ENCODE measurements around the gene IGF1R.
"Not testable (repeated sequence)": the region's sequence is repeated elsewhere in the genome, so short reads cannot be mapped to it uniquely, and the experiment has no call there.

IGF1R gene

GRCh38 chr15:98967916-98968315 lies 319.6 kb downstream of the IGF1R start:
- no peak for DNase-seq

- no peak for DNase-seq
Measured at GRCh38 chr15:98968576-98968975, 320.2 kb downstream of the IGF1R start.

- no peak for DNase-seq
Measured at GRCh38 chr15:98969126-98969735, 320.9 kb downstream of the IGF1R start.

DNA sequence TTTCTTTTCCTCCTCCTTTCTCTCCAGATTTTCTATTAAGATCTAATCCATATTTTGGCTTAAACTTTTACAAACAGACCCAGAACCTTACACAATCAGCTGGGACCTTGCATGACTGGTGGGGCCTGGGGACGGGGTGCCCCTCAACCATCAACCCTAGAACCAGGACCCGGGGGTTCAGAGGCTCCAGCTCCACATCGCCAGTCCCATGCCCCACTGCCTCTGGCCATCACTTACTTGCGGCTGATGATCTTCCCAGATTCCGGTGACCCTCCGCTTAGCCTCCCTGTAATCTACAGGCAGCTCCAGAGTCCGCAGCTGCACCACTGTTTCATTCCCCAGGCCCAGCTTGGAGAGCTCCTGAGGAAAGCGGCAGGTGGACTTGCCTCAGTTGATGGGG lies 322.5 kb downstream of the IGF1R start:
- DNase-seq: no peak

- no peak for DNase-seq
Measured at GRCh38 chr15:98976500-98976899, 328.2 kb downstream of the IGF1R start.

GRCh38 chr15:98977441-98977840 lies 329.1 kb downstream of the IGF1R start:
- no peak for DNase-seq

DNA sequence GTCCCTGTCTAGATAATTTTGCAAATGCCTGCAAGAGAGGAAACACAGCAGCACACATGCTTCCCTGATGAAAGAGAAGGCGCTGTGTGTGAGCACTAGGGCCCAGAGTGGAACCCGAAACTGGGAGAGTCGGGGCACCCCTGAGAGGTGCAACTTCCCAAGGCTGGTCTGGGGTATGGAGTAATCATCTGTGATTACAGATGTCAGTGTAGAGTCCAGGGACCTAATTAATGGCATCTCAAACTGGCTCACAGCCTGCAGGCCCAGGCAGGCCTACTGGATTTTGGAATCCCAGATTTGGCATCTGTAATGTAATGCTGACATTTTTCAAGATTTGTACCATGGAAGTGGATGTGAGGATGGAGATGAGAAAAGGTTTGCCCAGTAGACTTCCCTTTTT lies 329.8 kb downstream of the IGF1R start:
- no peak for DNase-seq

DNA sequence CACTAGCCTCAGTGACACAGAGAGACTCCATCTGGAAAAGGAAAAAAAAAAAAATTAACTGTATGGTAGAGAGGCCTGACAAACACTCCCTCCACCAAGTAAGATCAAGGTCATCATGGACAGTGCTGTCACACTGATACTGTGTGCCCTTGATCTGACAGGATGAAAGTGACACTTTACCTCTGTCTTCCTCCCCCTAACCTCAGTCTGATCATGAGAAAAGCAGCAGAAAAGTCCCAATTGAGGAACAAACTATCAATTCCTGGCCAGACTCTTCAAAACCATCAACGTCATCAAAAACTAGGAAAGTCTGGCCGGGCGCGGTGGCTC lies 332.5 kb downstream of the IGF1R start:
- DNase-seq: no peak

DNA sequence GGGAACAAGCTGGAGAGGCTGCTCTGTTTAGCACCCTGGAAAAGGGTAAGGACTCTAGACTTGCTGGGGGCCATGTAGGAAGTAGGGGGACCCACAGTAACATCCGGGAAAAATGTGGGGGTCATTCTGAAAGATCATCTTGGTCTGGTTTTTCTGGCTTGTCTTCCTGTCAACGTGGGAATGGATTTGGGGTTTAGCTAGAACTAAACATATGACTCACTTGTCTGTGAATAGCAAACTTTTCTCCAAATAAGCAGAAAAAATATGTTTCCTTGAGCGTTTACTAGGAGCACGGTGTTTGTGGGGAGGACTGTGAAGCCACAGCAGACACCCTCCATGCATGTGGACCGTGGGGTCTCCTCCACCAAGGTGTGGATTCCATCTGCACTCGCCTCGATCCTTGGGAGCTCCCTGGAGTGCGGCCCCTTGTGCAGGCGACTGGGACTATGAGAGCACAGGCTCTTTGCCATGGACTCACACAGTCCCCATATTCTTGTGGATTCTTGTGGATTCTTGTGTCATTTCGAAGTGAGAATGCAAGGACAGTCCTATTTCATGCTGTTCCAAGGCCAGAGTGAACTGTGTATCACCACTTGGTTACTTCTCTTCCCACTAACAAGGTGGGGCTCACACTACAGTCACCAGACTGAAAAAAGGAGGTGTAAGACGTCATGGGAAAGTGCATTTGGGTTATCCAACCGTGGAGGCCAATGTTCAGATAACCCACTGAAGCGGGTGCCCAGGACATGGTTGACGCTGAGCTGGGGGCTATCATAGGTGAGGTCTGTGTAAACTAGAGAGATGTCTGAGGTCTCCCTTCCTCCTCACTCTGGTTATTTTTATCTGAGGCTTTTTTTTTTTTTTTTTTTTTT lies 333.7 kb downstream of the IGF1R start:
- DNase-seq: no peak

- no peak for DNase-seq
Measured at GRCh38 chr15:98983334-98983733, 335.0 kb downstream of the IGF1R start.

DNA sequence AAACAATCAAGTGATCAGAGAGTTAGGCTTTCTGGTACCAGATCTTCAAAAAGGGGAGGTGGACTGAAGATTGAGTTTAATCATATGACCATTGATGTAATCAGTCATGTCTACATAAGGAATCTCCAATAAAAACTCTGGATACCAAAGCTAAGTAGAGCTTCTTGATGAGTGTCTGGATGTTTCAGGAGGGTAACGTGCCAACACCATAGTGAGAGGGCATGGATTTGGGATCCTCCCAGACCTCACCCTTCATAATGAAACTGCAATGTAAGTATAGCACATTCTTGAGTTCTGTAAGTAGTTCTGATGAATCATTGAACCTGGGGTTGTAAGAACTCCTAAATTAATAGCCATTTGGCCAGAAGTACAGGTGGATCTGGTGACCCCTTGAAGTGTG lies 337.9 kb downstream of the IGF1R start:
- DNase-seq: no peak

DNA sequence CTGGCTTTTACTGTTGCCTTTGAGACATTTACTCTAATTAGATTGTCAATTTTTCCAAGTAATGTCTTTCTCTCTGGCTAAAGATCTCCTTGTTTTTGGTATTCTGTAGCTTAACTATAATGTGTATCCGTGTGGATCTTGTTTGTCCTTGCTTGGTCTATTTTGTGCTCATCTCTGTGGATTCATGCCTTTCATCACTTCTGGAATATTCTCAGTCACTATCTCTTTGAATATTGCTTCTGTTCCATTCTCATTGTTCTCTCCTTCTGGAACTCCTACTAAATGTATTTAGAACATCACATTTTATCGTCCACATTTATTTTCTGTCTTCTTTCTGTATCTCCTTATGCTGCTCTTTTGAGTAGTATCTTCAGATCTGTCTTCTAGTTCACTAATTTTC lies 346.6 kb downstream of the IGF1R start:
- DNase-seq: no peak

DNA sequence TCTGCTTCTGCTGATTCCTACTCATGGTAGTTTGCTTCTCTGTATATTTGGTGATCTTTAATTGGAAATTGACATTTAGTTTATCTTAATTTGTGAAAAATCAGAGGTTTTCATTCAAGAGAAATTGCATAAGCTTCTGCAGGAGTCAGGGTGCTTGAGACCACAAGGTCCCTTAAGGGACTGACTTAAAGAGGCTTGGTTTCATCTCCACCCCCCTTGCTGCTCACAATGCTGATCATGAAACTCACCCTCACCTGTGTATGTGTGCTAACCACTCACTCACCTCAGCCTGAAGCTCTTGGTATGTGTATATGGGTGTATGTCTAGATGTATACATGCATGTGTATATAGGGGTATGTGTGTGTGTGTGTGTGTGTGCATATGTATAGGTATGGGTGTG lies 347.8 kb downstream of the IGF1R start:
- DNase-seq: no peak

DNA sequence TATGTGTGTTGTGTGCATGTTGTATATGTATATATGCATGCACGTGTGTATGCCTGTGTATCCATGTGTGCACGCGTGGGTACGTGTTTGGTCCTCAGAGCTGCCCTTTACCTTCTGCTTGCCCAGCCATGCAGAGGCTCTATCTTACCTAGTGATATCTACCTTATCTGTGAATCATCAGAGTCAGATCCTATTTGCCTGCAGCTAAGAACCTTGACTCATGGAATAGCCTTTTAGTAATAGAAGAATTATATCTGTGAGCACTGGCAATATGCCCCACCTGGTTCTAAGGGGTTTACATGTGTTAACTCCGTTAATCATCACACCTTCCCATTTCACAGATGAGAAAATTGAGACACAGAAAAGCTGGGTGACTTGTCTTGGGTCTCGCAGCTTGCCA lies 348.3 kb downstream of the IGF1R start:
- no peak for DNase-seq

GRCh38 chr15:98997312-98997711 lies 349.0 kb downstream of the IGF1R start:
- DNase-seq: no peak

DNA sequence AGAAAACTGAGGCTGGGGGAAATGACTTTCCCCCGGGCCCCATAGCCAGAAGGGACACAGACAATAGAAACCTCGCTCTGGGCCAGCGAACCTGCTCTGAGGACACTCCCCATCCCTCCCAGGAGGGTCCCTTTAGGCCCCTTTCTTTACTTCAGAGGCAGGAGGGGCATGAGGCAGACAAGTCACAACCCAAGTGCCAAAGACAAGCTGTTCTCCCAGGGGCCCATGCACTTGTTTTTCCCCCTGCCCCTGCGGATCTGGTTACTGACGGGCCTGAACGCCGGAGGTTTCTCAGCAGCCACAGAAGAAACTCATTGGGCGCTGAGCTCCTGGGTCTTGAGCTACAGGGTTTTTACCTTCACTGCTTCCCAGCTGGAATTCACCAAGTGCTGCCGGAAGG lies 349.4 kb downstream of the IGF1R start:
- DNase-seq: no peak

GRCh38 chr15:98998279-98998678 lies 349.9 kb downstream of the IGF1R start:
- DNase-seq: no peak

- DNase-seq: no peak
Measured at GRCh38 chr15:98999233-98999632, 350.9 kb downstream of the IGF1R start.

GRCh38 chr15:99002226-99002625 lies 353.9 kb downstream of the IGF1R start:
- DNase-seq: no peak

- not testable (repeated sequence) for DNase-seq
Measured at GRCh38 chr15:99003317-99003716, 355.0 kb downstream of the IGF1R start.

GRCh38 chr15:99004998-99005974 lies 356.9 kb downstream of the IGF1R start:
- DNase-seq: not testable (repeated sequence)

- DNase-seq: no peak
Measured at GRCh38 chr15:99006146-99006545, 357.8 kb downstream of the IGF1R start.

DNA sequence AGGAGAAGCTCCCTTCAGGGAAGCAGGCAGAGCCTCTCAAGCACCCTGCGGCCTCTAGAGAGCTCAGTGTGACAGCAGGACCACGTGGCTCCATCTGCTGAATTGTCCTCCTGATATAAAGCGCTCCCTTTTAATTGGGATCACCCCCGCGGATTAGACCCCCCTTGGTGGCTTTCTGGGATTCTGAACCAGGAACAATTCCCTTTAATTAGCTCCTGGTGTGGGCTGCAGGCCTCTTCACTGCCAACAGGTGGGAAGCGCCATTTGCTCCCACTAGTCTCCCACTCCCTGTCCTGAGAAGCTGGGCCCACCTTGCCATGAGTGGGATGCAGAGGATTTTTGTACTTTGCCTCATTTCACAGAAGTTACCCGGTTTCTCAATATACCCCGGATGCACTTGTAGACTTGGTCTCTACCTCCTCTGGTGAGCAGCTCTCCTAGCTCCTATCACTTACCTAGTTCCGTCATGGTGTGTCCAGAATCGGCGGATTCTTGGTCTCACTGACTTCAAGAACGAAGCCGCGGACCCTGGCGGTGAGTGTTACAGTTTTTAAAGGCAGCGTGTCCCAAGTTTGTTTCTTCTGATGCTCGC lies 358.7 kb downstream of the IGF1R start:
- no peak for DNase-seq

Data from T-helper 1 cell (primary cell).